ENCODE measurements around the gene TEX35. TPM values are rescaled to one million over a fixed set of nuclear protein-coding genes. Genes with fewer than 3 reads are reported as not detected.

The TEX35 gene
- total RNA-seq, 1 experiment from 2014 or later, result not detected

DNA sequence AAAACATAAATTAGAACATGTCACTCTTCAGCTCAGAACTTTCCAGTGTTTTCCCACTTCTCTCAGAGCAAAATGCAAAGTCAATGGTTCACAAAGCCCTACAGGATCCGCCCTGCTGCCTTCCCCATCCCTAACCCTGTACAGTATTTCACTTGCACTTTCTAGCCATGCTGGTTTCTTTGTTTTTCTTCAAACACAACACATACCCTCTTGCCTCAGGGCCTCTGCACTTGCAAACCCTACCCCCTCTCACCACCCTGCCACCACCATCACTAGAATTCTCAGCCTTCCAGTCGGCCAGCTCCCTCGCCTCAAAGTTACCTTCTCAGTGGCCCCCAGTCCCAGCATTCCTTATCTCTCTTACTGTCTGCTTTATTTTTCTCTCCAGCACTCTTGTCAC lies 17.6 kb downstream of the TEX35 start:
- H3F3A ChIP-seq (ENCODE audit: insufficient read depth, low read depth), result peaks cover 27% of the 10 kb centered on the region
- peak overlapping the region; percentile 60 for H3K4me2 ChIP-seq
- peak overlapping the region; percentile 56 for H3K27ac ChIP-seq
- H3K79me2 ChIP-seq (ENCODE audit: low read depth), result no peaks in the 10 kb centered on the region
- no peaks in the 10 kb centered on the region for H4K20me1 ChIP-seq (ENCODE audit: insufficient read depth)
- no peak overlapping the region for H2AFZ ChIP-seq
- DNase-seq, result peak; percentile 45 to 61
- intact Hi-C loops (cut with micrococcal nuclease; ENCODE audit: unreplicated experiment), result loop anchor here (1.0 to 10.0 kb wide), 8 partner anchors 406 to 1284 kb away; partner anchors contain the start of gene TDRD5
- no peaks in the 10 kb centered on the region for H3K36me3 ChIP-seq (ENCODE audit: low read depth)
- no peaks in the 10 kb centered on the region for H3K9me3 ChIP-seq (ENCODE audit: insufficient read depth, low read depth)
- H3K27me3 ChIP-seq (ENCODE audit: insufficient read depth, low read depth), result no peaks in the 10 kb centered on the region
- BruUV-seq (replicated peaks), result no TSS peak
- no peaks in the 10 kb centered on the region for H3K9me2 ChIP-seq (ENCODE audit: insufficient read depth)
- H3K4me1 ChIP-seq (replicated peaks; ENCODE audit: insufficient read depth), result peaks cover 39% of the 10 kb centered on the region
- POLR2A ChIA-PET (ENCODE audit: unreplicated experiment), result no interaction called here
- no peak for TF ChIP-seq EZH2 (IDR thresholded peaks at IDR 0.05; ENCODE audit: low read depth)
- TF ChIP-seq, protein P1, sequence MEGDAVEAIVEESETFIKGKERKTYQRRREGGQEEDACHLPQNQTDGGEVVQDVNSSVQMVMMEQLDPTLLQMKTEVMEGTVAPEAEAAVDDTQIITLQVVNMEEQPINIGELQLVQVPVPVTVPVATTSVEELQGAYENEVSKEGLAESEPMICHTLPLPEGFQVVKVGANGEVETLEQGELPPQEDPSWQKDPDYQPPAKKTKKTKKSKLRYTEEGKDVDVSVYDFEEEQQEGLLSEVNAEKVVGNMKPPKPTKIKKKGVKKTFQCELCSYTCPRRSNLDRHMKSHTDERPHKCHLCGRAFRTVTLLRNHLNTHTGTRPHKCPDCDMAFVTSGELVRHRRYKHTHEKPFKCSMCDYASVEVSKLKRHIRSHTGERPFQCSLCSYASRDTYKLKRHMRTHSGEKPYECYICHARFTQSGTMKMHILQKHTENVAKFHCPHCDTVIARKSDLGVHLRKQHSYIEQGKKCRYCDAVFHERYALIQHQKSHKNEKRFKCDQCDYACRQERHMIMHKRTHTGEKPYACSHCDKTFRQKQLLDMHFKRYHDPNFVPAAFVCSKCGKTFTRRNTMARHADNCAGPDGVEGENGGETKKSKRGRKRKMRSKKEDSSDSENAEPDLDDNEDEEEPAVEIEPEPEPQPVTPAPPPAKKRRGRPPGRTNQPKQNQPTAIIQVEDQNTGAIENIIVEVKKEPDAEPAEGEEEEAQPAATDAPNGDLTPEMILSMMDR (conservative IDR thresholded peaks at IDR 0.05), result no peak
- no peak overlapping the region for H3K4me3 ChIP-seq
- CTCF ChIA-PET, result interaction anchor here (1.1 to 1.9 kb wide), 2 partner anchors 230 to 473 kb away, joined by 3 to 5 read pairs; no protein-coding TSS in a partner anchor

DNA sequence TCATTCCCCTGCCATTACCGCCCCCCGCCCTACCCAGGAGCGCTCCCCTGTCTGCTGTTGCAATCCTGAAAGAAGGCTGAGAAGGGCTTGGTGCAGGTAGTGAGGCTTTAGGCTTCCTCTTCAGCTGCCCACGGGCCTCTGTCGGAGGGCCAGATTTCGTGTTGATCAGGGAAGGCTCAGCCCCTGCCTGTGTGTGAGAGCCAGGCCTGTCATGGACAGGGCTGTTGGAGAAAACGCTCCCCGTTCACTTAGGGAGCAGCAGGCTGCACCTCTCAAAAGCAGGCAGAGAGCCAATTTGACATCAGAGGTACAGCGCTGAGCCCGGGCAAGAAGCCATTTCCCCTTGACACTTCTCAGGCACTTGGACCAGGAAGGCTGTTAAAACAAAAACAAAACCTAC lies 19.0 kb downstream of the TEX35 start:
- peak overlapping the region; percentile 13; the same call in 1 of the 2 replicates for H2AFZ ChIP-seq
- TF ChIP-seq EZH2 (IDR thresholded peaks at IDR 0.05; ENCODE audit: low read depth), result no peak
- TF ChIP-seq, protein P1 (conservative IDR thresholded peaks at IDR 0.05), result no peak
- no peak overlapping the region for H3K4me3 ChIP-seq
- H3K9me2 ChIP-seq (ENCODE audit: insufficient read depth), result no peaks in the 10 kb centered on the region
- H3K27me3 ChIP-seq (ENCODE audit: insufficient read depth, low read depth), result no peaks in the 10 kb centered on the region
- intact Hi-C loops (cut with micrococcal nuclease; ENCODE audit: unreplicated experiment), result loop anchor here (1.0 to 10.0 kb wide), 8 partner anchors 407 to 1283 kb away; partner anchors contain the start of gene TDRD5
- peak overlapping the region; percentile 26; the same call in 1 of the 2 replicates for H3K4me2 ChIP-seq
- H3K27ac ChIP-seq, result no peak overlapping the region
- no peaks in the 10 kb centered on the region for H4K20me1 ChIP-seq (ENCODE audit: insufficient read depth)
- no peak for DNase-seq
- H3K9me3 ChIP-seq (ENCODE audit: insufficient read depth, low read depth), result no peaks in the 10 kb centered on the region
- peaks cover 38% of the 10 kb centered on the region for H3F3A ChIP-seq (ENCODE audit: insufficient read depth, low read depth)
- POLR2A ChIA-PET (ENCODE audit: unreplicated experiment), result no interaction called here
- BruUV-seq (replicated peaks), result no TSS peak
- no peaks in the 10 kb centered on the region for H3K79me2 ChIP-seq (ENCODE audit: low read depth)
- no peaks in the 10 kb centered on the region for H3K36me3 ChIP-seq (ENCODE audit: low read depth)
- CTCF ChIA-PET, result interaction anchor here (0.6 to 1.6 kb wide), 4 partner anchors 10 to 1285 kb away, joined by 3 to 6 read pairs (median 6); no protein-coding TSS in a partner anchor
- H3K4me1 ChIP-seq (replicated peaks; ENCODE audit: insufficient read depth), result peaks cover 51% of the 10 kb centered on the region

DNA sequence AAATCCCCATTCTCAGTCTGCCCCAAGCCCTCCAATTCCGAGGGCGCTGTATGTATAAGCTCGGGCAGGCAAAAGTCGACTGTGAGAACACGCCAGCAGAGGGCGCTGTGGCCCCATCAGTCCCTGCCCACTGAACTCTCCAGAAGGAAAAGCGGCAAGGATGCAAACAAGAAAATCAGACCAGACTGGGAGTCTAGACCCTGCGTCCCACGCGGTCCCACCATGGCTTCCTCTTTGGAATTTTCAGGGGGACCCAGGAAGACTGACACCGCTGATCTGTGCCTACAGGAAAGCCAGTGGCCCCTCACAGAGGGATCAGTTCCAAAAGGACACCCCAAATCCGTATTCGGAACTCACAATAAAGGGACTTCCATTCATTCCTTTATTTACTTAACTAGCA lies 19.5 kb downstream of the TEX35 start:
- intact Hi-C loops (cut with micrococcal nuclease; ENCODE audit: unreplicated experiment), result loop anchor here (1.0 to 10.0 kb wide), 7 partner anchors 408 to 1282 kb away; partner anchors contain the start of gene TDRD5
- Histone ChIP-seq H3K4me3 (no peak overlapping the region), H3K4me2 (peak overlapping the region; percentile 26; the same call in 1 of the 2 replicates), H3K9me3 (ENCODE audit: insufficient read depth, low read depth) (no peaks in the 10 kb centered on the region), H3K27ac (no peak overlapping the region), H2AFZ (peak overlapping the region; percentile 20; the same call in 1 of the 2 replicates), H4K20me1 (ENCODE audit: insufficient read depth) (no peaks in the 10 kb centered on the region), H3K36me3 (ENCODE audit: low read depth) (no peaks in the 10 kb centered on the region), H3K4me1 (replicated peaks; ENCODE audit: insufficient read depth) (peaks cover 56% of the 10 kb centered on the region), H3K9me2 (ENCODE audit: insufficient read depth) (no peaks in the 10 kb centered on the region), H3K79me2 (ENCODE audit: low read depth) (no peaks in the 10 kb centered on the region), H3K27me3 (ENCODE audit: insufficient read depth, low read depth) (no peaks in the 10 kb centered on the region), H3F3A (ENCODE audit: insufficient read depth, low read depth) (peaks cover 42% of the 10 kb centered on the region)
- peak; percentile 60 to 79 for DNase-seq
- POLR2A ChIA-PET (ENCODE audit: unreplicated experiment), result no interaction called here
- BruUV-seq (replicated peaks), result no TSS peak
- CTCF ChIA-PET, result interaction anchor here (0.5 to 1.6 kb wide), 6 partner anchors 10 to 1285 kb away, joined by 3 to 6 read pairs (median 6); no protein-coding TSS in a partner anchor
- TF ChIP-seq, protein P1 (conservative IDR thresholded peaks at IDR 0.05), result peak; percentile 95
- no peak for TF ChIP-seq EZH2 (IDR thresholded peaks at IDR 0.05; ENCODE audit: low read depth)
